Adrenal gland (tissue), 5 donors: ENCODE data around the gene HFM1.

ENCODE experiments used
- CTCF ChIP-seq, 6 experiments: fragments of 450-650 bp in 4 of 6; fragments of 200-600 bp in 2 of 6; sonication (generic) in 1 of 6; IDR thresholded peaks; 1 replicate in 5 of 6; 2 replicates in 1 of 6; pipeline versions ENCODE4 v1.5.1 to v1.8.0; 2016 to 2021; ENCODE audit warnings: antibody characterized with exemption in 6 of 6, mild to moderate bottlenecking in 2 of 6, moderate library complexity in 1 of 6
- POLR2A ChIP-seq, 2 donors: fragments of 450-650 bp; IDR thresholded peaks; one replicate each; pipeline ENCODE4 v1.6.1; 2017; ENCODE audit warnings: antibody characterized with exemption in 2 of 2, mild to moderate bottlenecking in 2 of 2, moderate library complexity in 1 of 2
- donor health status: DM: no; HTN: no; CAD: no.

GRCh38 chr1:91303165-91303564 lies 101.5 kb downstream of the HFM1 start:
- TF ChIP-seq POLR2A (IDR thresholded peaks at IDR 0.05) (no peak), CTCF (IDR thresholded peaks at IDR 0.05) (no peak)
